Subcutaneous adipose tissue (tissue), 4 donors: Measurements from ENCODE around the gene GPRC5D. TPM values are rescaled to one million over a fixed set of nuclear protein-coding genes. Genes with fewer than 3 reads are reported as not detected.

Source experiments
- total RNA-seq, 4 donors: library from RNA; depleted of rRNA; stranded (reverse); fragments of >200 nt; gene quantifications; one replicate each; pipeline ENCODE4 v1.1.0, GENCODE V29; 2016
- TF ChIP-seq, protein P1 (sequence below): fragments of 450-650 bp; IDR thresholded peaks from one replicate; pipeline ENCODE4 v1.5.1; 2016; ENCODE audit warnings: low read depth, mild to moderate bottlenecking, control low read depth, antibody characterized with exemption, moderate library complexity

Gene GPRC5D
- total RNA-seq, 4 donors from 2014 or later: 1.8 TPM; not detected in 3

DNA sequence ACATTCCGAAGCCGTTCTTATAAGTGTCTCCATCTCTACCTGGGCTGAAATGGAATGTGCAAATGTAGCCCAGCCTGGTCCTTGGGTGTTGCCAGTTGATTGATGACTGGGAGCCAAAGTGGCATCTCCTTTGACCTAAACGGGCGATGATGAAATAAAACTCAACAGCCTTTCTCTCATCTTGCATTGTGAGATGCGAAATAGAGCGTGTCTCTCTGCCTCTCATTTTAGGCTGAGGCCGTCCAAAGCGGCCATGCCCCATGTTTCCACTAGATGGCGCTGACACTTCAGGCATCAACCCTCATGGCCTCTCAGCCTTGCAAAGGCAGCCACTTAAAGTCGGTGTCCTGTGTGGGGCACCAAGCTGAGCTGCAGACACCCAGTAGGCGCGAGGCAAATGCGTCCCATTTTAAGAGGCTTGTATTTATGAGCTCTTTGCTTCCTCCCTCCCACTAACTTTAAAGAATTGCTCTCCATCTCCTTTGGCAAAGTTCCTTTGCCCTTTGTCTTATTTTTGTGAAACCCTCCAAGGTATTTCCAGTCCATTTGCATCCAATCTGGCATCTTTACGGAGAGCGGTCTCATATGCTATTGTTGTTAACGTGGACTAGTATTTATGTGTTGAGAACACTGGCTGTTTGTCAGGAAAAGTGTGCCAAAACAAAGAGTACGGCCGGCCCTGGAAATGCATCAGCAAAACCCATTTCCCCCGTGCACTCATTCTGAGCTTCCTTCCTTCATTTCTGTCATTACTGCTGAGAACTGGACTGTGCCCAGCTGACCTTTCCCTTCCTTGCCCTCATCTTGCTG is 35.6 kb downstream of the GPRC5D start:
- TF ChIP-seq, protein P1, sequence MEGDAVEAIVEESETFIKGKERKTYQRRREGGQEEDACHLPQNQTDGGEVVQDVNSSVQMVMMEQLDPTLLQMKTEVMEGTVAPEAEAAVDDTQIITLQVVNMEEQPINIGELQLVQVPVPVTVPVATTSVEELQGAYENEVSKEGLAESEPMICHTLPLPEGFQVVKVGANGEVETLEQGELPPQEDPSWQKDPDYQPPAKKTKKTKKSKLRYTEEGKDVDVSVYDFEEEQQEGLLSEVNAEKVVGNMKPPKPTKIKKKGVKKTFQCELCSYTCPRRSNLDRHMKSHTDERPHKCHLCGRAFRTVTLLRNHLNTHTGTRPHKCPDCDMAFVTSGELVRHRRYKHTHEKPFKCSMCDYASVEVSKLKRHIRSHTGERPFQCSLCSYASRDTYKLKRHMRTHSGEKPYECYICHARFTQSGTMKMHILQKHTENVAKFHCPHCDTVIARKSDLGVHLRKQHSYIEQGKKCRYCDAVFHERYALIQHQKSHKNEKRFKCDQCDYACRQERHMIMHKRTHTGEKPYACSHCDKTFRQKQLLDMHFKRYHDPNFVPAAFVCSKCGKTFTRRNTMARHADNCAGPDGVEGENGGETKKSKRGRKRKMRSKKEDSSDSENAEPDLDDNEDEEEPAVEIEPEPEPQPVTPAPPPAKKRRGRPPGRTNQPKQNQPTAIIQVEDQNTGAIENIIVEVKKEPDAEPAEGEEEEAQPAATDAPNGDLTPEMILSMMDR: no peak

DNA sequence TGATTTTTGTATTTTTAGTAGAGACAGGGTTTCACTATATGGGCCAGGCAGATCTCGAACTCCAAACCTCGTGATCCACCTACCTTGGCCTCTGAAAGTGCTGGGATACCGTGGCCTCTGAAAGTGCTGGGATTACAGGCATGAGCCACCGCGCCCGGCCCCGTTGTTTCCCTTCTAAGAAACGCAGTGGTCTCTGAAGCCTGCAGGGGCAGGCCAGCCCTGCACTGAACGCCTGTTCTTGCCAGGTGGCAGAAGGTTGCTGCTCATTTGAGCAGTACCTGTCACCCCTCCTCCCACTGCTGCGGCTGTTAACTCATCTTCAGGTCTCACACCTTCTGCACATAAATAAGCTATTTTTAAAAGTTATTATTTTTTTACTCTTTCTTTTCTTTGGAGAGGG is 36.3 kb downstream of the GPRC5D start:
- TF ChIP-seq, protein P1: no peak

DNA sequence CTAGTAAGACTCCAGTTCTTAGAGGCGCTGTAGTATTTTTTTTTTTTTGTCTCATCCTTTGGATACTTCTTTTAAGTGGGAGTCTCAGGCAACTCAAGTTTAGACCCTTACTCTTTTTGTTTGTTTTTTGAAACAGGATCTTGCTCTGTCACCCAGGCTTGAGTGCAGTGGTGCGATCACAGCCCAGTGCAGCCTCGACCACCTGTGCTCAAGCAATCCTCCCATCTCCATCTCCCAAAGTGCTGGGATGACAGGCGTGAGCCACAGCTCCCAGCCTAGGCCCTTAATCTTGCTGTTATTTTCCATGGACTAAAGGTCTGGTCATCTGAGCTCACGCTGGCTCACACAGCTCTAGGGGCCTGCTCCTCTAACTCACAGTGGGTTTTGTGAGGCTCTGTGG is 39.3 kb downstream of the GPRC5D start:
- TF ChIP-seq, protein P1: no peak

DNA sequence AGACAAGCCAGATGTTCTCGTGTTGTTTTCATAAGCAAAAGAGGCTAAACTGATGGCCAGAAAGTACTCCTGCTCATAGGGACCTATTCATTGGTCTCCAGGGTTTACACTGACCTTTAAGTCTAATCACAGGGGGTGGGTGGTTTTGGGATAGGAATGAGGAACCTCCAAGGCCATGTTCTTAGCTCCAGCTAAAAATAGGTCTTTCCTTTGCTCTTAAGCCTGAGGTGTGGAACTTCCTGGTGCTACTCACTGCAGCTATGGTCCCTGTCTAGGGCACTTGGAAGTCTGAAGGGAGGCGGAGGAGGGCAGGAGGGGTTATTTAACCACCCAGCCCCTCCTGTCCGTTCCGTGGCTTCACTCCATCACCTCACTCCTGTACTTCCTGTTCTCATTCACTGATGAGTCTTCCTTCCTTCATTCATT is 42.0 kb downstream of the GPRC5D start:
- TF ChIP-seq, protein P1: no peak

DNA sequence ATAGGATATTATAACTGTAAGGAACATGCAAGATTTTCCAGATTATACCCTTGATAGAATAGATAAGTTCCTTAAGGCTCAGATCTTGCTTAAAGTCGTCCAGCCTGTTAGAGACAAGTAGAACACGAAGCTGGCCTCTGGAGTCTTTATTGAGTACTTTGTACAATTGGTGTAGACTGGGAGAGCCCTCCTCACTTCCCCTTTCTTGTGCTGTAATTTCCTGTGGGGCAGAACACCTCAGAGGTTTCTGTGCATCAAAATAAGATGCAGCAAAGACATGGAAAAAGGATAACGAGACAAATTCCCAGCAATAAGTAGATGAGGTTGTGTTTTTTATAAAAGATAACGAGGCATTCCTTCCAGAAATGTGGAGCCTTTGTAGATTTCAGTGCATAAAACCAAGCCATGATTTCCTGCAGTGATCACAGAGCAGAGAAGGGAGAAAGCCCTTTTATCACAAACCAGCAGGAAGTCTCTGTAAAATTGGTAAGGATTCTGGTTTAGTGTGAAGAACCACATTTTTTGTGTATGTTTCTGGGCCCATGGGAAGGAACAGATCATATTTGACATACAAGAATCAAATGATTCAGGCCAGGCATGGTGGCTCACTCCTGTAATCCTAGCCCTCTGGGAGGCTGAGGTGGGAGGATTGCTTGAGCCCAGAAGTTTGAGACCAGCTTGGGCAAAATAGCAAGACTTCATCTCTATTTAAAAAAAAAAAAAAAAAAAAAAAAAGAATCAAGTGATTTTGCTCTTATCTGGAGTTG is 42.6 kb downstream of the GPRC5D start:
- TF ChIP-seq, protein P1: no peak

DNA sequence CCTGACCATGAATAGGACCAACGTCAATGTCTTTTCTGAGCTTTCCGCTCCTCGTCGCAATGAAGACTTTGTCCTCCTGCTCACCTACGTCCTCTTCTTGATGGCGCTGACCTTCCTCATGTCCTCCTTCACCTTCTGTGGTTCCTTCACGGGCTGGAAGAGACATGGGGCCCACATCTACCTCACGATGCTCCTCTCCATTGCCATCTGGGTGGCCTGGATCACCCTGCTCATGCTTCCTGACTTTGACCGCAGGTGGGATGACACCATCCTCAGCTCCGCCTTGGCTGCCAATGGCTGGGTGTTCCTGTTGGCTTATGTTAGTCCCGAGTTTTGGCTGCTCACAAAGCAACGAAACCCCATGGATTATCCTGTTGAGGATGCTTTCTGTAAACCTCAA is 43.3 kb downstream of the GPRC5D start:
- TF ChIP-seq, protein P1: no peak

DNA sequence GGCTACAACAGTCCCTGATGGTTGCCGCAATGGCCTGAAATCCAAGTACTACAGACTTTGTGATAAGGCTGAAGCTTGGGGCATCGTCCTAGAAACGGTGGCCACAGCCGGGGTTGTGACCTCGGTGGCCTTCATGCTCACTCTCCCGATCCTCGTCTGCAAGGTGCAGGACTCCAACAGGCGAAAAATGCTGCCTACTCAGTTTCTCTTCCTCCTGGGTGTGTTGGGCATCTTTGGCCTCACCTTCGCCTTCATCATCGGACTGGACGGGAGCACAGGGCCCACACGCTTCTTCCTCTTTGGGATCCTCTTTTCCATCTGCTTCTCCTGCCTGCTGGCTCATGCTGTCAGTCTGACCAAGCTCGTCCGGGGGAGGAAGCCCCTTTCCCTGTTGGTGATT is 43.7 kb downstream of the GPRC5D start:
- TF ChIP-seq, protein P1: no peak
